Measurements from ENCODE around the gene SLC38A2. TPM values are rescaled to one million over a fixed set of nuclear protein-coding genes. Genes with fewer than 3 reads are reported as not detected.
A peak's percentile ranks its signal among the peaks of the same experiment; 100 is the strongest.

Gene SLC38A2
- total RNA-seq, 1 experiment from 2014 or later = 453 TPM

- Histone ChIP-seq H4K5ac (ENCODE audit: insufficient read length, low read depth, low read length) (no peak overlapping the region), H4K20me1 (ENCODE audit: control insufficient read depth, insufficient read depth, insufficient read length) (peaks cover 2% of the 10 kb centered on the region), H4K91ac (ENCODE audit: insufficient read length, low read depth, low read length) (no peak overlapping the region), H3K27me3 (ENCODE audit: insufficient read depth, low read length) (no peaks in the 10 kb centered on the region), H3K23me2 (ENCODE audit: insufficient read length, low read depth, low read length, poor library complexity, severe bottlenecking) (no peaks in the 10 kb centered on the region), H2BK15ac (ENCODE audit: low read depth, low read length) (no peak overlapping the region), H2AK5ac (ENCODE audit: insufficient read length, low read length) (no peak overlapping the region), H3K23ac (ENCODE audit: insufficient read length, low read depth, low read length) (no peak overlapping the region), H2AFZ (ENCODE audit: low read length) (no peak overlapping the region), H3K14ac (ENCODE audit: insufficient read depth, low read length) (no peak overlapping the region), H2BK12ac (ENCODE audit: insufficient read length, low read depth, low read length) (no peak overlapping the region), H2BK5ac (ENCODE audit: insufficient read length, low read length) (no peak overlapping the region), H3K4me2 (ENCODE audit: insufficient read depth, insufficient read length, low read length) (no peak overlapping the region), H3K4me1 (ENCODE audit: insufficient read depth, low read length) (no peaks in the 10 kb centered on the region), H2BK120ac (ENCODE audit: low read depth, low read length, poor library complexity, severe bottlenecking) (no peak overlapping the region), H3K56ac (ENCODE audit: insufficient read length, low read depth, low read length) (no peak overlapping the region), H3K79me2 (ENCODE audit: insufficient read depth, low read length) (no peaks in the 10 kb centered on the region; the same call in 1 of the 2 replicates), H2BK20ac (ENCODE audit: low read depth, low read length, poor library complexity, severe bottlenecking) (no peak overlapping the region), H3K9ac (ENCODE audit: extremely low read depth, insufficient read length, low read length) (no peak overlapping the region), H3T11ph (ENCODE audit: low read length) (no peak overlapping the region), H3K9me3 (ENCODE audit: control insufficient read depth, low read depth, low read length) (no peaks in the 10 kb centered on the region), H3K4ac (ENCODE audit: low read depth, low read length) (no peak overlapping the region), H3K79me1 (ENCODE audit: insufficient read depth, low read depth, low read length, poor library complexity, severe bottlenecking) (peaks cover 4% of the 10 kb centered on the region), H3K27ac (ENCODE audit: insufficient read length, low read depth, low read length) (no peak overlapping the region), H3K18ac (ENCODE audit: insufficient read length, low read depth, low read length) (no peak overlapping the region), H4K8ac (replicated peaks; ENCODE audit: insufficient read length, low read depth, low read length) (no peak overlapping the region)
- Mint-ChIP-seq H3K9me3 (no peaks in the 10 kb centered on the region), H3K4me3 (no peak overlapping the region), H3K27ac (peak overlapping the region in 1 of 3 experiments; percentile 74; a peak in 2 of 7 replicates), H3K4me1 (peaks cover 18 to 25% of the 10 kb centered on the region in 2 experiments), H3K27me3 (ENCODE audit: low read depth) (no peaks in the 10 kb centered on the region; the same call in 1 of the 2 replicates), H3K36me3 (ENCODE audit: insufficient read depth in 1 of 3, low read depth in 3 of 3) (peaks cover 79 to 96% (median 96%) of the 10 kb centered on the region in 3 experiments)
- TF ChIP-seq, protein P1, sequence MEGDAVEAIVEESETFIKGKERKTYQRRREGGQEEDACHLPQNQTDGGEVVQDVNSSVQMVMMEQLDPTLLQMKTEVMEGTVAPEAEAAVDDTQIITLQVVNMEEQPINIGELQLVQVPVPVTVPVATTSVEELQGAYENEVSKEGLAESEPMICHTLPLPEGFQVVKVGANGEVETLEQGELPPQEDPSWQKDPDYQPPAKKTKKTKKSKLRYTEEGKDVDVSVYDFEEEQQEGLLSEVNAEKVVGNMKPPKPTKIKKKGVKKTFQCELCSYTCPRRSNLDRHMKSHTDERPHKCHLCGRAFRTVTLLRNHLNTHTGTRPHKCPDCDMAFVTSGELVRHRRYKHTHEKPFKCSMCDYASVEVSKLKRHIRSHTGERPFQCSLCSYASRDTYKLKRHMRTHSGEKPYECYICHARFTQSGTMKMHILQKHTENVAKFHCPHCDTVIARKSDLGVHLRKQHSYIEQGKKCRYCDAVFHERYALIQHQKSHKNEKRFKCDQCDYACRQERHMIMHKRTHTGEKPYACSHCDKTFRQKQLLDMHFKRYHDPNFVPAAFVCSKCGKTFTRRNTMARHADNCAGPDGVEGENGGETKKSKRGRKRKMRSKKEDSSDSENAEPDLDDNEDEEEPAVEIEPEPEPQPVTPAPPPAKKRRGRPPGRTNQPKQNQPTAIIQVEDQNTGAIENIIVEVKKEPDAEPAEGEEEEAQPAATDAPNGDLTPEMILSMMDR (conservative IDR thresholded peaks at IDR 0.05) = no peak
- no CpG with 5 or more reads among the region's 9 CpGs for WGBS (ENCODE audit: extremely low coverage, insufficient read length, low lambda C conversion rate)
- no peak for DNase-seq
Observed at GRCh38 chr12:46363582-46364299, 8.8 kb downstream of the SLC38A2 start.
